ENCODE results near the gene MRPL49.
"Not testable (repeated sequence)": the region's sequence is repeated elsewhere in the genome, so short reads cannot be mapped to it uniquely, and the experiment has no call there.

Gene MRPL49

DNA sequence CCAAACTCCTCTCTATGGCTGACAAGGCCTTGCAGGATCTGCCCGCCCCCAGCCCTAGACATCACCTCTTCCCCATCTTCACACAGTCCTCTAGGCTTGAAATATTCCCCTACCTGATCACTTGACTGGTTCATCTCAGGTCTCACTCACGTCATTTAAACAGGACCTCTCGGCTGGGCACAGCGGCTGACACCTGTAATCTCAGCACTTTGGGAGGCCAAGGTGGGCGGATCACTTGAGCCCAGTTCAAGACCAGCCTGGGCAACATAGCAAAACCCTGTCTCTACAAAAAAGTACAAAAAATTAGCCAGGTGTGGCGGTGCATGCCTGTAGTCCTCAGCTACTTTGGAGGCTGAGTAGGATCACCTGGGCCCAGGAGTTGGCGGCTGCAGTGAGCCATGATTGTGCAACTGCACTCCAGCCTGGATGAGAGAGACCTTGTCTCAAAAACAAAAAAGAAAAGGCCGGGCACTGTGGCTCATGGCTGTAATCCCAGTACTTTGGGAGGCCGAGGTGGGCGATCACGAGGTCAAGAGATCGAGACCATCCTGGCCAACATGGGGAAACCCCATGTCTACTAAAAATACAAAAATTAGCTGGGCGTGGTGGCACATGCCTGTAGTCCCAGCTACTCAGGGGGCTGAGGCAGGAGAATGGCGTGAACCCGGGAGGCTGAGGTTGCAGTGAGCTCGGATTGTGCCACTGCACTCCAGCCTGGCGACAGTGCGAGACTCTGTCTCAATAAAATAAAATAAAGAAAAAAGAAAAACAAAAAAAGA, 3.0 kb upstream of the MRPL49 start:
- not testable (repeated sequence) for DNase-seq

DNA sequence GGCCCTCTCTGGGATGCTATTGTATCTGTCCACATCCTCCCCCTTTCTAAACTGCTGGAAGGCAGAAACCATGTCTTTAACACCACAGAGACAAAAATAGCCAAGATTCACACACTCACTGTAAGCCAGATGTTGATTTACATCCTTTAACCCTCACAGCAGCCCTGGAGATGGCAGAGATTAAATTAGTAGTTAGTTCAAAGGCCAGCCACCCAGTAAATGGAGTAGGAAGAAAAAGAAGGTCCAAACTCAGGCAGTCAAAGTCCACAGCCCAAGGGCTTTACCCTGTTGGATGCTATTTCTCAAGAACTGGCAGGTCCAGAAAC, 2.5 kb upstream of the MRPL49 start:
- DNase-seq = no peak

DNA sequence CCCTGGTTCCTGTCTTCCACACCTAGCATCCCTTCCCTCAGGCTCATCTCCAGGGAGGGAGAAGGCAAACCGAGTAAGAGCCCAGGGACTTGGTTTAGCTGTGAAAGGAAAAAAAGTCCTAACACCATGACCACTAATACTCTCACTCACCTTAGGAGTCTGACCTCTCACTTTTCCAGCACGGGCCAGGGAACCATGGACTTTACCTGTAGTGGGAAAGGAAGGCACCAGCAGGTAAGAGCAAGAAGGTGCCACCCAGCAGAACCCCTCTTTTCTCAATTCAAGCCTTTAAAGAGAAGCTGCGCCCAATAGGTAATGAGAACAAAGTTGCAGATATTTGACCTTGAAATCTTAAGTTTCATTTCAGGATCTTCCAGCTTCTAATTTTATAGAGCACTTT, 1.3 kb upstream of the MRPL49 start:
- no peak for DNase-seq

DNA sequence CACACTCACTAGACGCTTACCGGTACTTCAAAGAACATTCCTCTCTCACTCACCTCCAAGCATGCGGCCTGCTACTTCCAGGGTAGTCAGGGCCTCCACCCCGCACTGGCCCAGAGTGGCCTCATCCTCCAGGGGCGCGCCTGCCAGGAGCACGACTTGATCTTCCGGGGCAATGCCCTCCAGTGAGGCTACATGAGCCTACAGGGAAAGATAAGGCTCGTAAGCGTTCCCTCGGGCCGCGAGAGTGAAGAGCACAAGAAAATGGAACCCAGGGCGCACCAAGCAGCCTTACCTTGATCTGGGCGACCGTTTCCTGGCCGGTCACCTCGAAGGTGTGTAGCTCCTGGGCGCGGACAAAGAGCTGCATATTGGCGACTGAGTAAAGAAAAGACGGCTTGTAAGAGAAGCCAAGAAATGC, 665 bp upstream of the MRPL49 start:
- no peak for DNase-seq

DNA sequence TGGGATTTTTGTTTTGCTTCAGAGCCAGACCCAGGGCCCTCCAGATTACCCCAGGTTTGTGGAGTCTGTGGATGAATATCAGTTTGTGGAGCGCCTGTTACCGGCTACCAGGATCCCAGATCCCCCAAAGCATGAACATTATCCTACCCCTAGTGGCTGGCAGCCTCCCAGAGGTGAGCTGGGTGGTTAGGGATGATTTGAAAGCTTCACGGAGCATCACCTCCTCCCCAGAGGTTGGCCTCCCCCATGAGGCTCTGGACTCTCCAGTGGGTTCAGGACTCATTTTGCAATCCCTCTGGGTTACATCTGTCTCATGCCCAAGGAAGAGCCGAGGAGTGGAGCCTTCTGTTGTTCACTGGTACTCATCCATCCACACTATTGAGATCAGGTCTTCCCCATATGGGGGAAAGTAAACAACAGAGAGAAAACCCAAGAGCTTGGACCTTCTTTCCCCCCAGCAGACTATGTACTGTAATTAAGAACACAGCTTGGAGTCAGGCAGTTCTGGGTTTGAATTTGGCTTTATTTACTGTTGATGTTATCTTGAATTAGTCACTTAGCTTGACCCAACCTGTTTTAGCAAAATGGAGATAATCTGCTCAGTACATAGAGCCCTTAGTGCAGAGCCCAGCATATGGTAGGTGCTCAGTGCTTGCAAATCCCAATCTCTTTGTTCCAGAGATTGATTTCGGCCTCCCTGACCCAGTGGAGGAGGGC, 2.5 kb downstream of the MRPL49 start:
- no peak for DNase-seq

DNA sequence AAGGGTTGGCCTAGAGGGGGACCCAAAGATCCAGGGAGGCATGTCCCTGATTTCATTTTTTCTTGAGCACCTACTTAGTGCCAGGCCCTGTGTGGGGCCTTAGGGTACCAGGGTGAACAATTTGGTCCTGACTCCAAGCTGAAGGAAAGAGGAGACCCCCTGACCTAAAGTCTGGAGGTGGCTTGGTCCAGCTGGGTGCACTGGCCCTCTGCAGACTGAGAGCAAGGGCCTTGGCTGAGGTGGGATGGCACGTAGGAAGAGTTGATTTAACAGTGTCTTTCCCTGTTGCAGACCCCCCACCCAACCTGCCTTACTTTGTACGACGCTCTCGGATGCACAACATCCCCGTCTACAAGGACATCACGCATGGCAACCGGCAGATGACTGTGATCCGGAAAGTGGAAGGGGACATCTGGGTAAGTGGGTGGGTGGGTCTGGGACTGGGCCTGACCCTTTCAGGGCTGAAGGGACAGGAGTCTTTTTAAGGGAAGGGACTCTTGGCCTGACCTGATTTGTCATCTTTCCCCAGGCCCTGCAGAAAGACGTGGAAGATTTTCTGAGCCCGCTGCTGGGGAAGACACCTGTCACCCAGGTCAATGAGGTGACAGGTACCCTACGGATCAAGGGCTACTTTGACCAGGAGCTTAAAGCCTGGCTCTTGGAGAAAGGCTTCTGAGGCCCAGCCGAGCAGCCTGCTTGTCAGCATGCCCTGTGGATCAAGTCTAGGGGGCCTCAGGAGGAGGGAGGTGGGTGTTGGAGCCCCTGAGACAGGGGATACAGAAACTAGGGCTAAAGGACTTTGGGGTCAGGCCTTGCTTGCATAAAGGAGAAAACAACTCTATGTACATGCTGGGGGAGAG, 3.3 kb downstream of the MRPL49 start:
- DNase-seq = no peak

DNA sequence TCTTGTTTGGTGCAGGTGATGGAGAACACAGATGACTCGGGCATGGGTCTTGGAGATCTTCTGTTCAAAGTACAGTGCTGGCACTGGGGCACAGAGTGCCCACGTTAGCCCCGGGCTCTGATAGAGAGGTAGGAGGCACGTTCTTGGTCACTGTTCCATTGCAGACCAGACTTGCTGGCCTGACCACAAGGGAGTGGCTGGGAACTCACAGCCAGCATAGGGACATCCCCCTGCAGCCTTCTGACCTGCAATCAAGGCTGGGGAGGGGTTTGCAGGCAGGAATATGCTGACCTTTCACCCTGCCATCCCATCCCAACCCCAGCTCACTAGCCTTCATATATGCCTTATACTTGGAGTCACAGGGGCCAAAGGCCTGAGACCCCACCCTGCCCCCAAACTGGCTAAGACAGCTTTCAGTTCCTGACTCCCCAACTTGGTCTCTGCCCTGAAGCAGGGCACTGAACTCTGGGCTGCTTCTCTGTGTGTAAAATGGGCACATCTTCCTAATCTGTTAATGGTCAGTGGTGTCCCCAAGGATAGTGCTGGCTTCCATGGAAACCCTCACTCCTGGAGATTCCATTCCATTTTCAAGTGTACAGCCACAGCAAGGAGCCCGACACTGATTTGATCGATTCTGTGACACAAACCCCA, 4.6 kb downstream of the MRPL49 start:
- DNase-seq = no peak

DNA sequence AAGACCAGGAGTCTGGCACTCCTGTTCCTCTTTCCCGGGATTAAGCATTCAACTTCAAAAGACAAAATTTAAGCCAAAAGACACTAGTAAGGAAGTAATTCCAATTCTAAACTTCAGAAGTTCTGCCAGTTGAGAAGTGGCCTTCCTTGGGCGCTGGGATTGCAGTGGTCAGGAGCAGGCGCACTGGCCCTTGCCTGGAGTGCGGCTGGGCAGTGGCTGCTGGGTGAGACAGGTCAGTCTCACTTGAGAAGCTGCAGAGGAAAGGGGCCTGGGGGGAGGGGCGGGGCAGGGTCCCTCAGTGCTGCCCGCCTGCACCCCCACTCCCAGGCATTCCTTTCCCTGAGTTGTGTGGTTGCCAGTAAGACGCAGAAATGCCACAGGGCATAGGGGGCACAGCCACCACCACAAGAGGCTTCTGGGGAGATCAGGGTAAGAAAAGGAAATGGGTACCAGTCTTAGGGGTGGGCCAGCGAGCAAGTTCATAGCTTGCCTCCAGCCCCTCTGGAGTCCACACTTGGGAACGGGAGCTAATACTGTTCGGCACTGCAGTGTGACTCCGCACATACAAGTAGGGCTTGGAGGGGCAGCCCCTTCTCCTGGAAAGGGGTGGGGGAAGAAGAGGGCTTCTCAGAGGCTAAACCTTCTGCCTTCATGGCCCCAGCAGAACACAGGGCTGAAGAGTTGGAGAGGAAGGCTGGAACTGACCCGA, 5.5 kb downstream of the MRPL49 start:
- no peak for DNase-seq

DNA sequence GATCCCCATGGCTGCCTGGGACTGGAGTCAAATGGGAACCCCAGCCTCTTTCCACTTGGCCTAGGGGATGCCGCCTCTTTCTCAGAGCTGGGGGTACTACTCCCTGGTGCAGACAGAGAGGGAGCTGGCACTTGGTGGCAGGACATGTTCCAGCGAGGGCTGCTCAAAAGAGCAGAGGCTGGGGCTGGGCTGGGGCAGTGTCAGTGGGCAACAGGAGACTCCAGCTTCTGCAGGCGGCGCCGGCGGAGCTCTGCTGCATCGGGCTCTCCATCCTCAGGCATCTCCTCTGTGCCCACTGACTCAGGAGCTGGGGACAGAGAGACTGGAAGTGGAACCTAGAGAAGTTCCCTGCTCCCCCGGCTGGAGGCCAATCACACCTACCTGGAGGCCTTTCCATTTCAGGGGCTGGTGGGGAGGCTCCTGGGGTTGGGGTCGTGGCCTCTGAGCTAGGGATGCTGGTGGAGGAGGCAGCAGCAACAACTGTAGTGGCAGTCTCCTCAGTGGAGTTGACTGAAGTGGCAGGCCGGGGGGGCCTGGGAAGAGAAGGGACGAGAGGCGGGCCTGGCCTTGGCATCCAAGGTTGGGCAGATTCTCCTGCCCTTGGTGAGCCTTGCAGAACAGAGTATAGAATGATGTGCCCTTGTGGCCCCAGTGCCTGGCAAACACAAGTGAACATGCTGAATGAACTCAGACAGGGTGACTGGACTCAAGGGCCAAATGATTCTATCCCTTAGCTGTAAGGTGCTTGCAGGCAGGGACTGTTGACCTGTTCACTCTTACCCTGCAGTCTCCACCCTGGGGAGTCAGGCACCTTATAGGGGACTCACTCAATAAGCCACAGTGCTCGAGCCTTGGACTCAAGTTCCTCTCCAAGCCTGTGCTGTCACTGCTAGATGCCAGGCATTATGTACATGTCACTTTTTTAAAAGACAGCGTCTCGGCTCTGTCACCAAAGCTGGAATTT, 6.3 kb downstream of the MRPL49 start:
- DNase-seq = no peak

DNA sequence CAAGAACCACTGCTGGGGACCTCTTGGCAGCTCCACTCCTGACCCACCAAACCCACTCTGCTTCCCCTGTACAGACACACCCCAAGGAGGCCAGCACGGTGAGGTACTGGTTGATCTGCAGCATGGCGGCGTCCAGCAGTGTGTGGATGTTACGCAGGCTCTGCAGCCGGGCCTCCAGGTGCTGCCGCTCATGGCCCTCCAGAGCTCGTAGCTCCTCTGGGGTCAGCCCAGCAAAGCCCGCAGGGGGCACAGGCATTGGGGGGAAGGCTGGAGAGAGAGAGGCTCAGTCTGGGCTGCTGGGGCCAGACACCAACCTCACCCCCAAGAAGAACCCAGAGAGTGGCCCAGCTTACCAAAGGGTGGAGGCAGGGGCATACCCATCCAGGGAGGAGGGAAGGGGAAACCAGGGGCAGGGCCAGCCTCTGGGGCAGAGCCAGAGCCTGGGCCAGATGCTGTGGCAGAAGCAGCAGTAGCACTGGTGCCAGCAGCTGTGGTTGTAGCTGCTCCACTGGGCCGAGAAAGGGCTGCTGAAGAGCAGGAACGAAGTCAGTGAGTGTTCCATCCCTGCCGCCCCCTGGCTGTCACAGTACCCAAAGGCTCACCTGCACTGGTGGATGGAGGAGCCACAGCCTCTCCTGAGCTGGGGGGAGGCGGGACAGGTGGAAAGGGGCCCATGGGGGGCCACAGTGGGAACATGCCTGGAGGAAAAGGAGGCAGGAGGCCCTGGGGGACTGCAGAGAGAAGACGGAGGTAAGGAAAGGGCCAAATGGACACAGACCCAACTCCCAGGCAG, 7.7 kb downstream of the MRPL49 start:
- DNase-seq = no peak

DNA sequence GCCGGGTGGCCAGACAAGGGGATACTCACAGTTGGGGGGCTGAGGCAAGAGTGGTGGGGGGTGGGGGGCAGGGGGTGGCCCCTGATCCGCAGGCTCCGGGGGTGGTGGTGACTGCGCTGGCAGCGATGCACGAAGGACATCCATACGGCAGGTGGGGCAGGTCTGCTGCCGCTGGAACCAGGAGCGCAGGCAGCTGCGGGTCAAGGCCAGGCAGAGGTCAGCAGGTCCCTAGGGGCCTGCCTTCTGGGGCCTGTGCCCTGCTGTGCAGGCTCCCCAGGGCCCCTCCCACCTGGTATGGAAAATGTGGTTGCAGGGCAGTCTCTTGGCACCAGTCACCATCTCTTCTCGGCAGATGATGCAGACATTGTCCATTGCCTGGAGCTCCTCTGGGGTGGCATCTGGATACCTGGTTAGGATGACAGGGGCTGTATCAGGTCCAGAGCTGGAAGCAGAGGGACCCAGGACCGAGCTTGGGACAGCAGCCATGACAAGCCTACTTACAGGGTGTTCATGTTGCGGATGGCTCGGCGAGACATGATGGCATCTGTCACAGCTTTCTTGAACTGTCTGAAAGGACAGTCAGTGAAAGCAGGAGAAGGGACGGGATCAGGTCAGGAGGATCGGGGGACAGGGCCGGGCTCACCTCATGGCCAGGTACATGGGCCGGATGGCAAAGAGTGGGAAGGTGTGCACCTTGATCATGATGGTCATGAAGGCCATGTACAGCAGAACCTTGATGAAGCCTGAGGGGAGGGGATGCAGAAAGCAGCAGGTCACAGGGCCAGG, 8.7 kb downstream of the MRPL49 start:
- no peak for DNase-seq

DNA sequence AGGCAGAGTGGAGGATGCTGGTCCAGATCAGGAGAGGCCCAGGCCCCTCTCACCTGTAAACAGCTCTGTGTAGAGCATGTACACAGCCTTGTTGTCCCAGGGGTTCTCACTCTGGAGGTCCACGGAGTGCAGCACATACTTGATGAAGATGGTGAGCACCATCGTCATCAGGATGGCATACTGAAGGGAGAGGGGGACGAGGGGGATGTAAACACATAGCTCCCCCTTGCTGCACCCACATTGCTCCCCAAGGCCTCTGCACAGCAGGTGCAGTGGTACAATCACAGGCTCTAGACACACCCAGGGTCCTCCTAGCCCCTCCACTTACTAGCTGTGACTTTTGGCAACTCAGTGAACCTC, 9.3 kb downstream of the MRPL49 start:
- DNase-seq = no peak

DNA sequence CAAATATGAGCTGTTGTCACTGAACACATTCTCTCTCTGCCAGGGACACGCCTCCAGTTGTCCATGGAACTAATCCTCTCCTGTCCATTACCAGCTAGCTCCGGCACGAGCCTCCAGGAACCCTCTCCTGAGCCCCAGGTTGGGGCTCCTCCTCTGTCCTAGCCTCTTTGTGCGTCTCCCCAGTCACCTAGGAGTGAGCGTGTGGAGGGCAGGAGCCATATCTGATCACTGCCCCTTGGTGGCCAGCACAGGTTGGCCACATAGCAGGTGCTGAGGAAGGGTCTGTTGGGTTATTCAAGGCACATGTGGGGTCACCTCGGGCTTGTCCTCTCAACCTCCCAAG, 9.7 kb downstream of the MRPL49 start:
- DNase-seq = no peak

DNA sequence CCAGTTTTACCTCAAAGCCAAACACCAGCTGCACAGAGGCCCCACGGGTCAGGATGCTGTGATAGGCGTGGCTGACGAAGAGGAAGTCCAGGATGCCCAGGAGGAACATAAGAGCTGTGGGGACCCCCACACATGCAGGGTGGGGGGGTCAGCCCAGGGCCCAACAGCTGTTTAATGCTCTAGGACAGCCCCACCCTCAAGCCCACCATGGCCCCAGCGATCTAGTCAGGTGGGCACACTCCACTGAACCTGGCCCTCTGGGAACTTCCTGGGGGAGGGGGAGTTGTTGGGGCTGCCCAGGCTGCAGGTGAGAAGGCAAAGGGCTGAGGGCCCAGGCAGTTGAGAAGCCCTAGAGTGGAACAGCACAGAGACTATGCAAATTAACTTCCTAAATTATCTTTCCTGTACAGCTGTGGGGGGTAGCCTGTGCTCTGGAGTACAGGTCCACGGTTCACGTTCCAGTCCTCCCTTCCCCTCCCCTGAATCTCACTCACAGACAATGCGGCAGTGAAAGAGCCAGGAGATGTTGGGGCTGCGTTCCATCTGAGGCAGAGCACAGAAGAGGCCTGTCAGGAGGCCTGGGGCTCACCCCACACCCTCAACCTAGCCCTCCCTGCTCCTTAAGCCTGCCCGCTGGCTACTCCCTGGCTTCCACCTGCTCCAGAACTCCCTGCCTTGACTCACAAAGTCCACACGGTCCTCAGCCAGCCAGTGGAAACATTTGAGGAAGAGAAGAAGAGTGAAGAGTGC, 10.3 kb downstream of the MRPL49 start:
- DNase-seq = no peak

DNA sequence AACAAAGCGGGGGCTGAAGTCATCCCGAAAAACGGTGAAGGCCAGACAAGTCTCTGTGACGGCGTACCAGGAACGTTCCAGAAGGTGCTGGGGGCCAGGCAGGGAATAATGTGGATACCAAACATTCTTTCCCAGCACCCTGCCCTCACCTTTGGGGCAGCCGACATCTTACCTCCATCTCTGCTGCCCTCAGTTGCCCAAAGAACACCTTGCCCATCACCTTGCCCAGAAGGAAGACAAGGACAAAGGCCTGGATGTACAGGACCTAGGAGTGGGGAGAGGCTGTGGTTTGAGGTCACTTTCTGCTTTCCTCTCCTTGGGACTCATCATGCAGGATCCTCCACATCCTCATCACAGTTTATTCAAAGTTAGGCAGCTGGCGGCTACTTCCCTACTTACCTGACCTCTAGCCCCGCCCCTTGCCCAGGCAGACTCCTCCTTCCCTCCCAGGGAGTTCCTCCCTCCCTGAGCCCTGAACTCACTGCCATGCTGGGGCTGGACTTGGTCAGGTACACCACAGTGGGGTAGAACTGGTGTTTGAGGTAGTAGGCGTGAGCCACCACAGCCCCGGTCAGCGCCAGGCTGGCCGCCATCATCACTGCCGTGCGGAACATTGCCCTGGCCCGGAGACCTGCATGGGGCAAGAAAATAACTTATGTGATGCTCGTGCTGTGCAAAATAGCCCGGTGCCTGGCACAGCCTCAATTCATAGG, 11.0 kb downstream of the MRPL49 start:
- no peak for DNase-seq

DNA sequence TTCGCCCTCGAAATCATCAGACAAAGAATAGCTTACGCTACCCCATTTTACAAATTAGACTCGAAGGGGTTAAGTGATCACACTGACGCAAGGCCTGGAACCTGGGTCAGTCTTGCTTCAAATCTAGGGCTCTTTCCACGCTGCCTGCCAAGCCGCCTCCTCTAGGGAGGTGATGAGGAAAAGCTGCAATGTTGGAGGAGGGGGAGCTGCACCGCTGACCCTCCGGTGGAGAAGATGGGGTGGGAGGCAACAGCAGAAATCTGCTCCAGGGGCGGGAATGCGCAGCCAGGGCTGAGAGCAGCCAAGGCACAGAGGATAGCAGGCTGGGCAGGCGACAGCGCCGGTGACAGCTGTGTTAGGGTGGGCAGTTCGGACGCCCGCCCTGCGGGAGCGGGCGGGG, 11.6 kb downstream of the MRPL49 start:
- no peak for DNase-seq

DNA sequence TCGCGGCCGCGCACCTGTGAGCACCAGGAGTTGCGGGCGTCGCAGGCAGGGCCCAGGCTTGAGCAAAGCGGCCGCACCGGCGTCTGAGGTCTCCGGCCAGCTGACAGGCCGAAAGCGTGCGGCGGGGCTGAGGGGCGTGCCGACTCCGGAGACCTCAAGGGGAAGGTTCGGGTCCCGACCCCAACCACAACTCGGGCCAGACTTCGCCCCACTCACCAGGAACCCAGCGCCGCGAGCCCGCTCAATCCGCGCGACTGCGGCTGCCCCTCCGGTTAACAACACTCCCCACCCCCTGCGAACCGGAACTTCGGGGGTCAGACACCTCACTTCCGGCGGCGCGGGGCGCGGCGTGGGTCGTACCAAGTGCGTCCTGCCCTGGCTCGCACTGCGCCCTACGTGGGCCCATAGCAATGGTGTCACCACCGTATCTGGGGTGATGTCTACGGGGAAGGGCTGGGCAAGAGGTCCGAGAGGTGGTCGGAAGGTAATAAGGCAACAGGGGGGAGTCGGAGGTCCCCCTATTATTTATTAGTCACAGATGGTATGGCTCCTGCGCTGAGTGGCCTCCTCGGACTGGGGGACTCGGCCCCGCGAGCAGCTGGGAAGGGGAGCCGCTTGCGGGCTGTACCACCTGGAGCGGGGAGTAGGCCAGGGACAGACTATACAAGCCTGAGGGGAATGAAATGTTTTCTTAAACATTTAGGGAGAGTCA, 12.3 kb downstream of the MRPL49 start, which contains the start of gene SYVN1:
SYVN1 (minus strand) TSS at position 280 of the 712 bp plus-strand sequence. CDS start 918 bp downstream, outside the sequence.
- DNase-seq = peak; percentile 93
